ENCODE measurements around the gene TRIO. TPM values are rescaled to one million over a fixed set of nuclear protein-coding genes. Genes with fewer than 3 reads are reported as not detected.

The TRIO gene
- total RNA-seq, 5 donors from 2014 or later (not counting 1 experiment from before 2014, with no cell fraction given) = 6.2 to 31.1 (median 11.8) TPM

DNA sequence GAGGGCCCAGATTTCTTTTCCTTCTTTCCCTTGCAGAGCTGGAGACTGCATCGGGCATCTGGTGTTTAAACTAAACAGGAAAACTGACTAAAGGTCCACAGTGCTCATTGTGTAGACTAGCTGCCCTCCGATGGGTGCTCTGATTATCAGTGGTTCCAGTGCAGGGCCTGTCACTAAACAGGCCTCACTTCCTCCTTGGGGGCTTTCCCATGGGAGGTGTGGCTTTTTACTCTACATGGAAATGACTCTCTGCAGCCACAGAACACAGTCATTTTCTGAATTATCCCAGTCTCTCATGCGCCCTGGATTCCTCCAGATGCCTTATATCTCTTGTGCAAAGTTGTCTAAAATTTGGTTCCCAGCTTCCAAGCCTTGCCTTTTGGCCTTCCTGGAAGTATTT, 199.2 kb downstream of the TRIO start:
- Histone ChIP-seq H3K4me3 (ENCODE audit: control insufficient read depth in 1 of 2, extremely low read depth in 1 of 2, low read length in 1 of 2) (no peak overlapping the region), H3K27me3 (replicated peaks in 1 of 2; ENCODE audit: control insufficient read depth in 2 of 2, extremely low read depth in 1 of 2, insufficient read depth in 2 of 2, low read length in 1 of 2) (peaks cover 0 to 2% of the 10 kb centered on the region in 2 experiments), H3K36me3 (ENCODE audit: control insufficient read depth in 2 of 2, extremely low read depth in 1 of 2, insufficient read depth in 1 of 2, low read length in 1 of 2) (peaks cover 0 to 6% of the 10 kb centered on the region in 2 donors), H3K4me1 (ENCODE audit: control insufficient read depth in 1 of 2, extremely low read depth in 1 of 2, insufficient read depth in 2 of 2, low read length in 2 of 2) (no peaks in the 10 kb centered on the region), H3K9me3 (no peaks in the 10 kb centered on the region), H3K27ac (ENCODE audit: low read length) (no peak overlapping the region)
- no peaks in the 10 kb centered on the region for H3K9me3 Mint-ChIP-seq
- H3K4me1 Mint-ChIP-seq = peaks cover 0 to 7% (median 0%) of the 10 kb centered on the region in 3 donors
- no peak for ATAC-seq (replicated peaks in 1 of 4)
- POLR2A ChIA-PET = no interaction called here
- no peak overlapping the region for H3K27ac Mint-ChIP-seq
- H3K36me3 Mint-ChIP-seq = no peaks in the 10 kb centered on the region
- peaks cover 2 to 3% of the 10 kb centered on the region in 2 donors for H3K27me3 Mint-ChIP-seq
- CTCF ChIA-PET = interaction anchor here (0.7 kb wide), 2 partner anchors 12 to 26 kb away, joined by 3 to 4 read pairs; no protein-coding TSS in a partner anchor
- 54% methylated on average over 3 of the region's 3 CpGs for WGBS (ENCODE audit: insufficient coverage)
- DNase-seq = no peak
- H3K4me3 Mint-ChIP-seq = no peak overlapping the region

- Histone ChIP-seq H3K9me3 (no peaks in the 10 kb centered on the region), H3K4me1 (ENCODE audit: control insufficient read depth in 1 of 2, extremely low read depth in 1 of 2, insufficient read depth in 2 of 2, low read length in 2 of 2) (no peaks in the 10 kb centered on the region), H3K27ac (ENCODE audit: low read length) (no peak overlapping the region), H3K36me3 (ENCODE audit: control insufficient read depth in 2 of 2, extremely low read depth in 1 of 2, insufficient read depth in 1 of 2, low read length in 1 of 2) (peaks cover 0 to 6% of the 10 kb centered on the region in 2 donors), H3K27me3 (replicated peaks in 1 of 2; ENCODE audit: control insufficient read depth in 2 of 2, extremely low read depth in 1 of 2, insufficient read depth in 2 of 2, low read length in 1 of 2) (peaks cover 0 to 2% of the 10 kb centered on the region in 2 experiments), H3K4me3 (ENCODE audit: control insufficient read depth in 1 of 2, extremely low read depth in 1 of 2, low read length in 1 of 2) (no peak overlapping the region)
- 71% methylated on average over 3 of the region's 4 CpGs for WGBS (ENCODE audit: insufficient coverage)
- Mint-ChIP-seq H3K27me3 (peaks cover 2 to 3% of the 10 kb centered on the region in 2 donors), H3K4me1 (peaks cover 0 to 7% (median 0%) of the 10 kb centered on the region in 3 donors), H3K4me3 (no peak overlapping the region), H3K27ac (no peak overlapping the region), H3K36me3 (no peaks in the 10 kb centered on the region), H3K9me3 (no peaks in the 10 kb centered on the region)
- no peak for DNase-seq
- ChIA-PET CTCF (no interaction called here), POLR2A (no interaction called here)
- ATAC-seq (replicated peaks in 1 of 4) = no peak
These were observed 200.2 kb downstream of the TRIO start for GRCh38 chr5:14343376-14343775.

DNA sequence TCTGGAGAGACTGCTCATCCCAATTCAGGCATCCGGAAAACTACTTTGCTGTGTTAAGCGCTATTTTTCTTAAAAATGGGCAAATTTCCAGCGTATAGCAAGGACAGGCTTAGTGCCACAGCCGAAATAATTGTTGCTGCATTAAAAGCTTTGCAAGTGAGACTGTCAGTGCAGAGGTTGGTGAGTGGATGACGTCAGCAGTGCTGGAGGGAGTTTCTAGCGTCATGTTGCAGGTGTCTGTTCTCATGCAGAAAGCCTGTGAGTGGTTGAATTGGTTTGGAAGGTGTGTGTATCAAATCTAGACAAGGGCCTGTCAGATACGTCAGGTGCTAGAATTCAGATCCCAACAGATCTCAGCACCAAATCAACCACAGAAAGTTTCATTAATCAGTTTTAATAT, 204.4 kb downstream of the TRIO start:
- Histone ChIP-seq H3K27me3 (replicated peaks in 1 of 2; ENCODE audit: control insufficient read depth in 2 of 2, extremely low read depth in 1 of 2, insufficient read depth in 2 of 2, low read length in 1 of 2) (peaks cover 0 to 6% of the 10 kb centered on the region in 2 experiments), H3K36me3 (ENCODE audit: control insufficient read depth in 2 of 2, extremely low read depth in 1 of 2, insufficient read depth in 1 of 2, low read length in 1 of 2) (no peaks in the 10 kb centered on the region), H3K9me3 (no peaks in the 10 kb centered on the region), H3K4me3 (ENCODE audit: control insufficient read depth in 1 of 2, extremely low read depth in 1 of 2, low read length in 1 of 2) (no peak overlapping the region), H3K4me1 (ENCODE audit: control insufficient read depth in 1 of 2, extremely low read depth in 1 of 2, insufficient read depth in 2 of 2, low read length in 2 of 2) (no peaks in the 10 kb centered on the region), H3K27ac (ENCODE audit: low read length) (no peak overlapping the region)
- no peaks in the 10 kb centered on the region for H3K36me3 Mint-ChIP-seq
- H3K4me3 Mint-ChIP-seq = no peak overlapping the region
- peaks cover 6 to 9% of the 10 kb centered on the region in 2 donors for H3K27me3 Mint-ChIP-seq
- ChIA-PET POLR2A (no interaction called here), CTCF (interaction anchor here in 1 of 2 donors (0.7 kb wide), 1 partner anchor 302 kb away, joined by 3 read pairs; no protein-coding TSS in a partner anchor)
- H3K27ac Mint-ChIP-seq = no peak overlapping the region
- H3K9me3 Mint-ChIP-seq = peaks cover 0 to 7% (median 0%) of the 10 kb centered on the region in 3 donors
- ATAC-seq (replicated peaks in 1 of 4) (no peak), DNase-seq (no peak)
- H3K4me1 Mint-ChIP-seq = peaks cover 0 to 4% (median 0%) of the 10 kb centered on the region in 3 donors
- 94% methylated on average over 4 of the region's 7 CpGs for WGBS (ENCODE audit: insufficient coverage)

DNA sequence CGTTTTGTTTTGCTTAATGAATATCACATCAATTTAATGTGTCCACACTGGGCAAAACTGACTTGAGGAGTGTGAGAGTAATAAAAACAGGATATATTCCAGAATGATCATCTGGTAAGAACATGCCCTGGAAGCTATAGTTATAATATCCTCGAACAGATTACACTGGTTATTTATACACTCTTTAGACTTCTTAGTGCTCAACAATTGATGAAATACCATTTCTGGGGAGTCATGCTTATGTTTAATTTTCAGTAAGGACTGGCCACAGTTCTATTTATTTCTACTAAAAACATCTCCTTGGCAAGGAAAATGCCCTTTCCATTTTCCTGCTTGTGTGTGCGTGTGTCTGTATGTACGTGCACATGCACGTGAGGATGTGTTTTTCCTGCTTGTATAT, 205.0 kb downstream of the TRIO start:
- H3K9me3 Mint-ChIP-seq = peaks cover 0 to 7% (median 0%) of the 10 kb centered on the region in 3 donors
- Histone ChIP-seq H3K9me3 (no peaks in the 10 kb centered on the region), H3K27me3 (replicated peaks in 1 of 2; ENCODE audit: control insufficient read depth in 2 of 2, extremely low read depth in 1 of 2, insufficient read depth in 2 of 2, low read length in 1 of 2) (peaks cover 0 to 6% of the 10 kb centered on the region in 2 experiments), H3K4me3 (ENCODE audit: control insufficient read depth in 1 of 2, extremely low read depth in 1 of 2, low read length in 1 of 2) (no peak overlapping the region), H3K36me3 (ENCODE audit: control insufficient read depth in 2 of 2, extremely low read depth in 1 of 2, insufficient read depth in 1 of 2, low read length in 1 of 2) (no peaks in the 10 kb centered on the region), H3K27ac (ENCODE audit: low read length) (no peak overlapping the region), H3K4me1 (ENCODE audit: control insufficient read depth in 1 of 2, extremely low read depth in 1 of 2, insufficient read depth in 2 of 2, low read length in 2 of 2) (no peaks in the 10 kb centered on the region)
- H3K27ac Mint-ChIP-seq = no peak overlapping the region
- no peak overlapping the region for H3K4me3 Mint-ChIP-seq
- peaks cover 0 to 2% (median 0%) of the 10 kb centered on the region in 3 donors for H3K4me1 Mint-ChIP-seq
- POLR2A ChIA-PET = no interaction called here
- peaks cover 4 to 9% of the 10 kb centered on the region in 2 donors for H3K27me3 Mint-ChIP-seq
- DNase-seq = no peak
- no peaks in the 10 kb centered on the region for H3K36me3 Mint-ChIP-seq
- CTCF ChIA-PET = interaction anchor here in 1 of 2 donors (0.7 kb wide), 1 partner anchor 301 kb away, joined by 3 read pairs; no protein-coding TSS in a partner anchor
- no peak for ATAC-seq (replicated peaks in 1 of 4)
- 67% methylated on average over 3 of the region's 5 CpGs for WGBS (ENCODE audit: insufficient coverage)

DNA sequence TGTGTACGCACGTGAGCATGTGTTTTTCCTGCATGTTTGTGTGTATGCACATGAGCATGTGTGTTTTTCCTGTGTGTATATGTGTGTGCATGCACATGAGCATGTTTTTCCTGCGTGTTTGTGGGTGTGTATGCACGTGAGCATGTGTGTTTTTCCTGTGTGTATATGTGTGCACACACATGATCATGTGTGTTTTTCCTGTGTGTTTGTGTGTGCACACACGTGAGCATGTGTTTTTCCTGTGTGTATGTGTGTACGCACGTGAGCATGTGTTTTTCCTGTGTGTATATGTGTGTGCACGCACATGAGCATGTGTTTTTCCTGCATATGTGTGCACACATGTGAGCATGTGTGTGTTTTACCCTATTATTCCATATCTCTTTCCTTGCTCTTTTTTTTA, 205.9 kb downstream of the TRIO start:
- Mint-ChIP-seq H3K36me3 (no peaks in the 10 kb centered on the region), H3K4me3 (no peak overlapping the region), H3K9me3 (peaks cover 0 to 7% (median 0%) of the 10 kb centered on the region in 3 donors), H3K4me1 (no peaks in the 10 kb centered on the region), H3K27me3 (peaks cover 4 to 9% of the 10 kb centered on the region in 2 donors), H3K27ac (no peak overlapping the region)
- ChIA-PET POLR2A (no interaction called here), CTCF (no interaction called here)
- ATAC-seq (replicated peaks in 1 of 4) = no peak
- DNase-seq = no peak
- Histone ChIP-seq H3K9me3 (no peaks in the 10 kb centered on the region), H3K36me3 (ENCODE audit: control insufficient read depth in 2 of 2, extremely low read depth in 1 of 2, insufficient read depth in 1 of 2, low read length in 1 of 2) (no peaks in the 10 kb centered on the region), H3K27ac (ENCODE audit: low read length) (no peak overlapping the region), H3K4me3 (ENCODE audit: control insufficient read depth in 1 of 2, extremely low read depth in 1 of 2, low read length in 1 of 2) (no peak overlapping the region), H3K4me1 (ENCODE audit: control insufficient read depth in 1 of 2, extremely low read depth in 1 of 2, insufficient read depth in 2 of 2, low read length in 2 of 2) (no peaks in the 10 kb centered on the region), H3K27me3 (replicated peaks in 1 of 2; ENCODE audit: control insufficient read depth in 2 of 2, extremely low read depth in 1 of 2, insufficient read depth in 2 of 2, low read length in 1 of 2) (peaks cover 0 to 6% of the 10 kb centered on the region in 2 experiments)
- 76% methylated on average over 5 of the region's 8 CpGs for WGBS (ENCODE audit: insufficient coverage)

DNA sequence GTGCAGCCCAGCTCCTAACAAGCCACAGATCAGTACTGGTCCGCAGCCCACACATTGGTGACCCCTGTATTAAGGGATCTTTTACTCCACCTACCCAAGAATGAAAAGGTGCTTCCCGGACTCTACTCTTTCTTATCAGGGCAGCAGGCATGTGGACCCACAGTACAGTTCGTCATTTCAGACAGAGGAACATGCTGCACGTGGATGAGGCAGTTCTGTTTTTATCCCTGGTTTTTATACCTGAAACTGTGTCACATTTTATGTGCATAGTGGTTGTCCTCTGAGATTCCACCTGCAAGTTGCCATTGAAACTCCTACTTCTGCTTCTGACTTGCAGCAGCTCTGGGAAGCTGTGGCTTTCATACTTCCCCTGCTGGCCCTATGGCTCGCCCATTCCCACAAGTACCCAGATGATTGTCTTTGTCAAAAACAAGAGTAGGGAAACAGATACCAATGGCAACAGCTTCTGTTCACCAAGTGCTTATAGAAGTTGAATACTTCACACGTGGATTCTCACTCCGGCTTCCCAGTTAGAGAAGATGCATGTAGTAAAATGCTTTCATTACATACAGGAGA, 208.0 kb downstream of the TRIO start:
- ATAC-seq (replicated peaks in 1 of 4) = no peak
- no peak for DNase-seq
- ChIA-PET CTCF (interaction anchor here (1.2 to 2.1 kb wide), 7 partner anchors 12 to 303 kb away, joined by 3 to 39 read pairs (median 7); no protein-coding TSS in a partner anchor), POLR2A (no interaction called here)
- Histone ChIP-seq H3K9me3 (no peaks in the 10 kb centered on the region), H3K36me3 (ENCODE audit: control insufficient read depth in 2 of 2, extremely low read depth in 1 of 2, insufficient read depth in 1 of 2, low read length in 1 of 2) (no peaks in the 10 kb centered on the region), H3K4me3 (ENCODE audit: control insufficient read depth in 1 of 2, extremely low read depth in 1 of 2, low read length in 1 of 2) (no peak overlapping the region), H3K4me1 (ENCODE audit: control insufficient read depth in 1 of 2, extremely low read depth in 1 of 2, insufficient read depth in 2 of 2, low read length in 2 of 2) (no peaks in the 10 kb centered on the region), H3K27me3 (replicated peaks in 1 of 2; ENCODE audit: control insufficient read depth in 2 of 2, extremely low read depth in 1 of 2, insufficient read depth in 2 of 2, low read length in 1 of 2) (peaks cover 0 to 6% of the 10 kb centered on the region in 2 experiments), H3K27ac (ENCODE audit: low read length) (no peak overlapping the region)
- WGBS (ENCODE audit: insufficient coverage) = 56% methylated on average over 4 of the region's 7 CpGs
- Mint-ChIP-seq H3K4me3 (no peak overlapping the region), H3K36me3 (no peaks in the 10 kb centered on the region), H3K4me1 (no peaks in the 10 kb centered on the region), H3K27ac (no peak overlapping the region), H3K27me3 (peaks cover 7 to 9% of the 10 kb centered on the region in 2 donors), H3K9me3 (peaks cover 0 to 7% (median 0%) of the 10 kb centered on the region in 3 donors)

Data from T-cell (primary cell).